ENCODE results near the gene OR2Z1.

OR2Z1 gene, protein sequence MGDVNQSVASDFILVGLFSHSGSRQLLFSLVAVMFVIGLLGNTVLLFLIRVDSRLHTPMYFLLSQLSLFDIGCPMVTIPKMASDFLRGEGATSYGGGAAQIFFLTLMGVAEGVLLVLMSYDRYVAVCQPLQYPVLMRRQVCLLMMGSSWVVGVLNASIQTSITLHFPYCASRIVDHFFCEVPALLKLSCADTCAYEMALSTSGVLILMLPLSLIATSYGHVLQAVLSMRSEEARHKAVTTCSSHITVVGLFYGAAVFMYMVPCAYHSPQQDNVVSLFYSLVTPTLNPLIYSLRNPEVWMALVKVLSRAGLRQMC

DNA sequence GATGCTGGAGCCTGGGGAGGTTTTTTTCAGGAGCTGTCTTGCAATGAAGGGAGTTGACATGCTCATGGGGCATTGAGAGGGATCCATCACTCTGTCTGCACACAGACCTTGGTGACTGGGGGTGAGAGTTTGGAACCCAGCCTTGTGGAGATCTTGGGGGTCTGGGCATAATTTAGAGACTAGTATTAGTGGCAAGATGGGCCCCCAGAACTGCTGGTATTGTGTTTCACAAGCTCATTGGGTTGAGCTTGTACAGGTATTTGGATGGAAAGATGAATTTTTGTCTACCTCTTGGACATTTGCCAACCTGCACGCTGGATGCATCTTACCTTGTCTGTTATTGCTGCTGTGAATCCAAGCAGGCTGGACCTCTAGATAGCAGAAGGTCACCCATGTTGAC, at the start of gene OR2Z1:
Gene OR2Z1, plus strand, starts transcription at position 301 of the 400 bp plus-strand sequence. CDS start 9,395 bp downstream, outside the sequence.
- DNase-seq (ENCODE audit: low spot score), result no peak

DNA sequence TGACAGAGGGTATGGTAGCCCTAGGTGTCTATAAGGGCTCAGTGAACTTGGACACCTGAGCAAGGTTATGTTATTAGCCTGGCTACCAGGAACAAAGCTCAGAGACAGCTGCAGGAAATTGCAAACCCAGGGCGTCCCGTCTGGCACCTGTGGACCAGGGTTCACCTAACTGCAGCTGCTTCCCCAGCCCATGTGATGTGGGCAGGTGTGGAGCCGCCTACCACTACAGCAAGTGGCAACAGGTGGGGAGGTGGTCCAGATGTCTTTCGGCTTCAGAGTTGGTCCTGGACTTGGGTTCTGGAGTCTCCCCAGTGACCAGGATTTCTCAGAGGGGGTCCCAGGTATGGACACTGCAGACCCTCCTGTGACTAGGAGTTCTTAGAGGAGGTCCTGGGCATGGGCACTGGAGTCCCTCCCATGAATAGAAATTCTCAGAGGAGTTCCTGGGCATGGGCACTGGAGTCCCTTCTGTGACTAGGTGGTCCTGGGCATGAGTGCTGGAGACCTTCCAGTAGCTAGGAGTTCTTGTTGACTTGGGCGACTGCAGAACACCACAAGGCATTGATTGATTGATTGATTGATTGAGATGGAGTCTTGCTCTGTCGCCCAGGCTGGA, 48.0 kb upstream of the OR2Z1 start:
- no peak for DNase-seq (ENCODE audit: low spot score)

DNA sequence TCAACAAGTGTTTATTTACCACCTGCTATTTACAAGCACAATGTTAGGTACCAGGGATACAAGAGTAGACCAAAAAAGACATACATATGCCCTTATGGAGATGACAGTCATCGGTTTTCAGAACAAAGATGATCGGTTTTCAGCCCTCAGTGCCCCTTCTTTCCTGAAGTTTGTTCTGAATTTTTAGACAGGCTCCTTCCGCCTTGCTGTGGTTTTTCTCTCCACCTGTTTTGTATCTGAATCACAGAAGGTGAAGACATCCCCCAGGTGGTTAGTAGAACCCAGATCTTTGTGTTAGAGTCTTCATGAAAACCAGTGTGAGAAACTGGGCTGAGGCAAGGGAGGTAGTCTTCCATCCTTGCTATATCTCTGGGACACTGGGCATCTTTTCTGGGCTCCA, 46.4 kb upstream of the OR2Z1 start:
- no peak for DNase-seq (ENCODE audit: low spot score)

DNA sequence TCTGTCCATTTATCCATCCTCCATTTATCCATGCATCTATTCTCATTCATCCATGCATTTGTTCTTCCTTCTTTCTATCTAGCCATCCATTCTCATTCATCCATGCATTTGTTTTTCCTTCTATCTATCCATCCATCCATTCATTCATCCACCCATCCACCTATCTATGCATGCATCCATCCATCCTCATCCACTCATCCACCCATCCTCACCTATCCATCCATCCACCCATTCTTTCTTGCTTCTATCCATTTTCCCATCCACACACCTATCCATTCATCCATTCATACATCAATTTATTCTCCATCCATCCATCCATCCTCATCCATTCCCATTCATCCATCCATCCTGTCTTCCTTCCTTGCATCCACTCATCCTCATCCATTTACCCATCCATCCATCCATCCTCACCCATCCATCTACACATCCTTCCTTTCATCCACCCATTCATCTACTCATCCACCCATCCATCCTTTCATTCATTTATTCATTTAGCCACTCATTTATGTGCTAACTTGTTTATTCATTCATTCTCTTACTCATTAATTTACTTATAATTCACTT, 43.1 kb upstream of the OR2Z1 start:
- DNase-seq (ENCODE audit: low spot score), result no peak

DNA sequence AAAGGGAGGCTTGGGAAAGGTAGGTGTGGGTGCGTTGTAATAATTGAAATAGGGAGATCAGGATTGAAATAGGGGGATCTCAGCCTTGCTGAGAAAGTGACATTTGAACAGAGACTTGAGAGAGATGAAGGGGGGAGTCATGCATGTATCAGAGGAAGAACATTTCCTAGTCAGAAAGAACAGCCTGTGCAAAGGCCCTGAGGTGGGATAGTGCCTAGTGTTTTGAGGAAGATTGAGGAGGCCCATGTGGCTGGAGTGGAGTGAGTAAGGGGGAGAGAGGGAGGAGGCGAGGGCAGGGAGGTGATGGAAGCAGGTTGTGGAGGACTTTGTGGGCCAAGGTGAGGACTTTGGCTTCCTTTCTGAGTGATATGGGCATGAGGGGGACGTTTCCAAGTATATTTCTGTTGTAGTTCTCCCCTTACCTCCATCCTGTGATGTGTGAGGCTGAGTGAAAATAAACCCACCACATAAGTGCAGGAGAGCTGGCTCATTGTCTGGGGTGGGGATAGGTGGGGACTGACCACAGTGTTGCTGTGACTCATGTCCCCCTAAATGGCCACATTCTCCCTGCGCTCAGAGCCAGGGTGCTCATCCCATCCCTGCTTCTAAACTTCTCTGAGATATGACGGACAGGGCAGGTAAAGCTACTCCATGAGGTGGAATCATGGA, 40.6 kb upstream of the OR2Z1 start:
- DNase-seq (ENCODE audit: low spot score), result no peak

DNA sequence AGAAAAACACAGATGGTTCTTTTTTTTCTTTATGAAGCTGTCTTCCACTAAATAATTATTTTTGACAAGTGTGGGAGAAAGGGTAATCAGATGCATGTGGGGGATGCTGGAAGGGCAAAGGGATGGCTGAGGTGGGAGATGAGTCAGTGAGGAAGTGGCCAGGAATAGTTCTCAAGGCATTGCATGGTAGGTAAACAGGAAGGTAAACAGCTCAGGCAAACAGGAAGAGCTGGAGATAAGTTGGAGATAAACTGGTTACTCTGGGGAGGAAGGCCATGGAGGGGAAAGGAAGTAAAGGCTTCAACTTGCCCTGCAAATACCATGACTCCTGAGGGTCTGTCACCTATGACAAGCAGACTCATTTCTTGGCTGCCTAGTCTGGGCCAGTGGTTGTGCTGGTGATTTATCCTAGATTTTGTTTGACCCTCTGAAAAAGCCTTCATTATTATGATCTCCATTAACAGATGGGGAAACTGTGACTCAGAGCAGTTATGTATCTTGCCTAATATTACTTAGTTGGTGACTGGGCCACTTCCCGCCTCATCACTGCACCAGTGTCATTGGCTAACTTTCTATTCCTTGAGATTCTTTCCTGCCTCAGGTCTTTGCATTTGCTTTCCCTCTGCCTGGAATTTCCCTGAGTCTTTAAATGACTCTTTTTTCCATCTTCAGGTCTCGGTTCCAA, 39.9 kb upstream of the OR2Z1 start:
- no peak for DNase-seq (ENCODE audit: low spot score)

DNA sequence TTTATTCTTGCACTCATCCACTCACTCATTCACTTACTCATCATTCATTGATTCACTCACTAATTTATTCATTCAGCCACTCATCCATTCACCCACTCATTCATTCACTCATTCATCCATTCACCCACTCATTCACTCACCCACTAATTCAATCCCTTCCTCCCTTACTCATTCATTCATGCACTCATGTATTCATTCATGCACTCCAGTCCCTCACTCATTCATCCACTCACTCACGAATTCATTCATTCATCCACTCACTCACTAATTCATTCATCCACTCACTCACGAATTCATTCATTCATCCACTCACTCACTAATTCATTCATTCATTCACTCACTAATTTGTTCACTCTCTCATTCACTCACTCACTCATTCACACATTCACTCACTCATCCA, 39.0 kb upstream of the OR2Z1 start:
- DNase-seq (ENCODE audit: low spot score), result no peak

DNA sequence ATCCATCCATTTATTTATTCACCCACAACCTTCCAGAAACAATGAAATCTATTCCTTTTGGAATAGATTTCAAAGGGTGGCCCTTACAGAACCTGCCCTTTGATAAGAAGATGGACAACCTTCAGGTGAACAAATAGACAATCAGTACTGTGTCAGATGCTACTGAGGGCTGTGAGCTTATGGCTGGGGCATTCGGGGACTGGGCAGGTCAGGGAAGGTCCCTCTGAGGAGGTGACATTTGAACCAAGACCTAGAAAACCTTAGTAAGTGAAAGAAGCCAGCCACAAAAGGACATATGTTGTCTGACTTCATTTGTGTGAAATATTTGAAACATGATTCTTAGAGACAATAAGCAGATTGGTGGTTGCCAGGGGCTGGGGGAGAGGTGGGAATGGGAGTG, 38.5 kb upstream of the OR2Z1 start:
- no peak for DNase-seq (ENCODE audit: low spot score)

DNA sequence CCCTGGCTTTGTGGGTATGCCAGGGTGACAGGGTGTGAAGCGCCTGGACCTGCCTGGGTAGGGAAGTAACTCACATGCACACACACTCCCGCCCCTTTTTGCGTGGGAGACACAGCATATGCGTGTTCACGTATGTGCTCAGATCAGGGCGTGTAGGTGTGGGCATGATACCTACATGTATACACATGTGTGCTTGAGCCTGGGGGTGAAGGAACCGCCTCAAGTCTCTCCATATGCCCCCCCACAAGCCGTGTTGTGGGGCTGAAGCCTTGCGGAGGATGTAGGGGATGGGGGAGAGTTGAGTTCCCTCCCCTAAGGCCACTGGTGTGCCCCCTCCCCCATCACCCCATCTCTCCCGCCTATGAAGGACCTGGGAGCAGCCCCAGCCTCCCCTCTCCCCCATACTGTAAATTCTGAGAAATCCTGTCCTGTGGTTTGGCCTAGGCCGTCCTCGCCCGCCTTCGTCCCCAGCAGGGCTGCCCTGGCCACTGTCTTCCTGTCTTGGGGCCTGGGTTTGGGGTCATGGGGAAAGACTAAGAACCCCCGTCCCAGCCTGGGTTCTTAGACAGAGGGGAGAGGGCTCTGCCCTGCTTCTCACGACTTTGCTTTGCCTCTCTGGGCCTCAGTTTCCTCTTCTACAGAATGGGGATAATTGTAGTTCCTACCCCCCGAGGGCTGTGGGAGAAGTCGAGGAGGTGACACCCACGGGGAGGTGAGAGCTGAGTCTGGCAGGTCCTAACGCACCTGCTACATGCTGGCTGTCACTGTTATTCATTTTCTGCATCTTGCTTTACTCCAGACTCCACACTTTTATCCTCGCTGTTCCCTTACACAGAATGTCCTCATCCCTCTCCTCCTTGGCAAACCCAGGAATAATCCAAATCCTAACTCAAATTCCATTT, 37.2 kb upstream of the OR2Z1 start:
- DNase-seq (ENCODE audit: low spot score), result no peak

DNA sequence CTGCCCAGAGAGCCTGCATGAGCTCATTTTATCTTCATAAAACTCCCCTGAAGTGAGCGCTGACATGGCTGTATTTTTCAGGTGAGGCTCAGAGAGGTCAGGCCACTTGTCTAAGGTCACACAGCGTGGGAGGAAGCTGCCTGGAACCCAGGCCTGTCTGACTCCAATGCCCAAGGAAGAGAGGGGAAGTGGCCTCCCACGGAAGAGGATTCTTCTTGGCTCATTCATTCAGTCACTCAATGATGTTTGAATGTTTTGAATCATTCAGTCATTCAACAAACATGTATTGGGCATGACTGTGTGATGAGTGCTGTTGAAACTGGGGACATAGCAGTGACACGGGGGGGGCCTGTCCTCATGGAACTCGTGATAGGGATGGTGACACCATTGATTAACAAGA, 34.9 kb upstream of the OR2Z1 start:
- DNase-seq (ENCODE audit: low spot score), result no peak

DNA sequence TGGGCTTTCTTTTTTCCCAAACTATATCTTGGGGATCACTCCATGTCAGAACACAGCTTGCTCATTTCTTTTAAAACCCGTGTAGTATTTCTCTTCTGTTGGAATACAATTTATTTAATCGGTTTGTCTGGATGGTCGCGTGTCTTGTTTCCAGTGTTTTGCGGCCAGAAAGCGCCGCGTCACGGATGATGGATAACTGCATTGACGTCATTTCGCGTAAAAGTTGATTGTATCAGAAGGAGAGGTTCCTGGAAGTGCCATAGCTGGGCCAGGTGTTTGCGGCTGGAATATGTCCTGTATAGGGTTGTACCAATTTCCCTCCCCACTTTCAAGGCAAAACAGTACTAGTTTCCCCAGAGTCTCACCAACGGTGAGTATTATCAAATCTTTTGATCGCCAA, 32.5 kb upstream of the OR2Z1 start:
- DNase-seq (ENCODE audit: low spot score), result no peak

DNA sequence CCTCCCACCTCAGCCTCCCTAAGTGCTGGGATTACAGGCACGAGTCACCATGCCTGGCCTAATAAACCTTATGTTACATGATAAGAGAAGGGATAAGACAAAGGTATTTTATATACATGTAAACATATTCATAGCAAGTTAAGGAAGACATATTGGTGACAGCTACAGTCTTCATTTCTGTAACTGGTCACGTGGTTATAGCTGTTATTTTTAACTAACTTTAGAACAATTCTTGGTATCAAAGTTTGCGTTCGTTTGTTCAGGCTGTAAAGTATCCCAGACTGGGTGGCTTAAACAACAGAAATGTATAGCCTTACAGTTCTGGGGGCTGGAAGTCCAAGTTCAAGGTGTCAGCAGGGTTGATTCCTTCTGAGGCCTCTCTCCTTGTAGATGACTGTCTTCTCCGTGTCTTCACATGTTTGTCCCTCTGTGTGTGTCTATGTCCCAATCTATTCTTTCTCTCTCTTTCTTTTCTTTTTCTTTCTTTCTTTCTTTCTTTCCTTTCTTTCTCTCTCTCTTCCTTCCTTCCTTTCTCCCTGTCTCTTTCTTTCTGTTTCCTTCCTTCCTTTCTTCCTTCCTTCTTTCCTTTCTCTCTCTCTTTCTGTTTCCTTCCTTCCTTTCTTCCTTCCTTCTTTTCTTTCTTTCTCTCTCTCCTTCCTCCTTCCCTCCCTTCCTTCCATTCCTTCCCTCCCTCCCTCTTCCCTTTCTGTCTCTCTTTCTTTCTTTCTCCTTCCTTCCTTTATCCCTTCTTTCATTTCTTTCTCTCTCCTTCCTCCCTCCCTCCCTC, 30.5 kb upstream of the OR2Z1 start:
- no peak for DNase-seq (ENCODE audit: low spot score)

DNA sequence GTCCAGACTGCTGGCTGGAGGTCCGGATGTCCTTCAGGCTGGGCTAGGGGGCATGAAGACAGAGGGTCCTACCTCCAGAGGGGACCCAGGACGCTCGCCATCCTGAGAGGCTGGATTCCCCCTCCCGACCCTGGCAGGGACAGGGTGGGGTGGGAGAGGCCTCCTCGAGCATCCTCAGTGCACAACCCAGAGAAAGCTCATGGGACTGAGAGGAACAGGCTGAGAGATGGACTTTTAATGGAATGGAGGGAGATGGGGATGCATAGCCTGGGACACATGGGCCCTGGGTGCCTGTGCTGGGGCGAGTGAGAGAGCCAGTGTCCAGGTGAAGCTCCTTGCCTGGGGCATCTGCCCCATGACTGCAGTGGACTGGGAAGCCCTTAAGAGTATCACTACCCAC, 25.9 kb upstream of the OR2Z1 start:
- no peak for DNase-seq (ENCODE audit: low spot score)

DNA sequence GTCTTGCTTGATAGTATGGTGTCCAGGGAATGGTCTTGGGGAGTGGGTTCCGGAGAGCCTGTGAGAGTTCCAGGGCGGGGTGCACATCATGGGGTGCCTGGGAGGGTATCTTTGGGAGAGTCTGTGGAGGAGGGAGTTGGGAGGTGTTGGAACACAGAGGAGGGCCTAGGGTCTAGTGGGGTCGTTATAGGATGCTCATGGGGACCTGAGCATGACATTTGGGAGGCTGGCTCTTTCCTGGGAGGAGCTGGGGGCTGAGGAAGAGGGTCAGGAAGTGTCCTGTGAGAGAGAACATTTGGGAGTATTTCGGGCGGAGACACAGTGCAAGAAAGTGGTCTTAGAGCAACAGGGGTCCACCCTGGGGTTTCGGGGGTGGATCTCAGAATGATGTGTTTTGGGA, 25.5 kb upstream of the OR2Z1 start:
- no peak for DNase-seq (ENCODE audit: low spot score)

DNA sequence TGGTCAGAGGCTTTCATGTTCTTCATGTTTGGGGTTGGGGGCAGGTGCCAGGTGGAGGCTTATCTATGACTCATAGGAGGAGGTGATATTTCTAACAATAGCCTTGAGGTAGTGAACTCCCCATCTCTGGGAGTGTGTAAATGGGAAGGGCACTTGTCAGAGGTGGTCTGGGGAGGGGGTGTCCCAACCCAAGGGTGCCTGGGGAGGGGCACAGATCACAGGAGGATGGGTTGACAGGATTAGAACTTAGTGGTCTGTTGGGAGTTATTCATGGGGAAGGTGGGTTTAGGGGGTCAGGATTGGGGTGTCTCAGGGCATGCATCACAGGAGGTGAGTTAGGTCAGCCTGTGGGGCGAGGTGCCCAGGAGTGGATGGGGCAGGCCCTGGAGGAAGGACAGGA, 24.4 kb upstream of the OR2Z1 start:
- no peak for DNase-seq (ENCODE audit: low spot score)

DNA sequence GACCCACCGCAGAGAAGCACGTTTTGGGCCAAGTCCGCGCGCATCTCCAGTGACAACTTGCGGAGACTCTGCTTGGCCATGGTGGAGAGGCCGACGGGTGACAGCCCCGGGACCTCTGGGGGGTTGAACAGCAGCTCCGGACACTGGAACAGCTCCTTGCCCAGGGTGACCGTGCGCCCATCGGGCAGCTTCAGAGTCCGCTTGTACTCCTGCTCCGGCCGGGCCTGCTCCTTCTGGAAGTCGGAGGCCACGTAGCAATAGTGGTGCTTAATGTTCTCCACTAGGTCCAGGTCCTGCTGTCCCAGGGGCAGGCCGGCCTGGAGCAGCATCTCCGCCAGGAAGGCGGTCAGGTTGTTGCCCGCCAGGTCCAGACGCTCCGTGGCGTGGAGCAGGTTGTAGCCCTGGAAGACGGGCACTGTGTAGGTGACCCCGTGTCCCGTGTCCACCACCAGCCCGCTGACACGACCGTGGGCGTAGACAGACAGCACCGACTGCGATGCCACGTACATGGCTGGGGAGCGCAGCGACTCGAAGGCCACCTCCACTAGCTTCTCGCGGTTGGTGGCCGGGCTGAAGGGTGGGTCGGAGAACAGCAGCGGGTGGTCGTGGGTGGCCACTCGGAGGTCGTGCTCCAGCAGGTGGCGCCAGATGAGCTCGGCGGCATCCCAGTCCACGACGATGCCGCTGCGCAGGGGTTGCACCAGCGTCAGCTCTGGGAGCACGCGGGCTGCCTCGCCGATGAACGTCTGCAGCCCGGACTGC, 23.6 kb upstream of the OR2Z1 start:
- DNase-seq (ENCODE audit: low spot score), result no peak

DNA sequence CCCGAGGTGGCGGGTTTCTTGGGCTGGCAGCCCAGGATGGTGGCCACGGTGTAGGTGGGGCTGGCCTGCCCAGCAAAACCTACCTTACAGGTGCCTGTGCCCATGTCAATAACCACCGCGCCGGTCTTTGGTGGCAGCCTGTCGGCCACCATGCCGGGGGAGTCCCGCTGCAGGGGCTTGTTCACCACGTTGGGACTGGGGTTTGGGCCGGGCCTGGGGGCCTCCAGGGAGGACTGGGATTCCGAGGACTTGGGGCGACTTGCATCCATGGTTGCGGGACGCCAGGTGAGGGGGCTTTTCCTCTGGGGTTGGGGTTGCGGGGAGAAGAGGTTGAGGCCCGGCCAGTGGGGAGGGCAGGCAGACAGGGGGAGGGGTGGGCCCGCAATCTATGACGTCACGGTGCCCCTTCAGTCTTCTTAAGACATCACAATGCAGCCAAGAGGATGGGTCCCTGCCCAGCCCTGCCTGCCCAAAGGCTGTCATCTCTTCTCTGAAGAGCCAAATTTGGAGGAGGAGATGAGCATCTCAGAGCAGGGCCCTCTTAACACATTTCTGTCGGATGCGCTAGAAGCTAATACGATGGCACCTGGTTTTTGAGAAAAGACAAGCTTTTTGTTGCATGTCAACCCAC, 22.9 kb upstream of the OR2Z1 start, which contains the start of gene ACTL9:
Gene ACTL9, minus strand, starts transcription at position 363 of the 631 bp plus-strand sequence. Its CDS starts 94 bp downstream, at position 269.
- no peak for DNase-seq (ENCODE audit: low spot score)

DNA sequence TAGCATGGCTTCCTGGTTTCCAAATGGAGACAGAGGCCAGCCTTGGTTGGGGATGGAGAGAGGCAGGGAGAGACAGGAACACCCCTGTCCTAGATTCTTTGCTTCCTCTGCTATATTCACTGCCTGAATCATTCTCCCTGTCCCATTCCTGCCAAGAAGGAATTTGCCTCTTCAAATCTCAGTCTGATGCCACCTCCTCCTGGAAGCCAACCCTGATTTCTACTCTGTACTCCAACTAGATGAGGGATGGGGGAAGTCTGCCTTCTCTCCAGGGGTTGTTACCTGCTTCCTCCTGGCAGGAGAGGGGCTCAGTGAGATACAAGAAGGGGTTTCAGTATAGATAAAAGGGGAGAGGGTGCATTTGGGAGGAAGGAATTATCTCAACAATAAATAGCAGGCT, 21.5 kb upstream of the OR2Z1 start:
- no peak for DNase-seq (ENCODE audit: low spot score)

DNA sequence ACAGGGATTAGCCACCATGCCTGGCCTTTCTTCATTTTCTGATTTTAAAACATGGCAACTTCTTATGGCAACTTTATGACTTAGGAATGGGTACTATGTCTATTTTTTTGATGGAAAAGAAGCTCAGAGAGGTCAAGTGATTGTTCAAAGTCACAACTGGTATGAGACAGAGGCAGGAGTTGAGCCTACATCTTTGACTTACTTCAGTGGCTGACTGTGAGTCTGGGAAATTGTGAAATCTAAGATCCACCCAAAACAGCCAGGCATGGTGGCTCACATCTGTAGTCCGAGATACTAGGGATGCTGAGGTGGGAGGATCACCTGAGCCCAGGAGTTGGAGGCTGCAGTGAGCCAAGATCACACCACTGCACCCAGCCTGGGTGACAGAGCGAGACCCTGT, 20.5 kb upstream of the OR2Z1 start:
- DNase-seq (ENCODE audit: low spot score), result no peak

All from germinal center (tissue), 1 donor.